Left kidney (tissue), 2 donors: ENCODE data around the gene GPHN. TPM values are rescaled to one million over a fixed set of nuclear protein-coding genes. Genes with fewer than 3 reads are reported as not detected.
"Not testable (repeated sequence)": the region's sequence is repeated elsewhere in the genome, so short reads cannot be mapped to it uniquely, and the experiment has no call there.

Experiments used
- DNase-seq: peaks from one replicate; pipeline ENCODE4 v3.0.0-alpha.2; 2013
- polyA plus RNA-seq: library from polyadenylated mRNA; unstranded; fragments of 120-200 nt; gene quantifications from one replicate; pipeline ENCODE4 v1.2.1, GENCODE V29; 2013; ENCODE audit not compliant: insufficient read length

The GPHN gene
- polyA plus RNA-seq, 1 donor, result 78.2 TPM

DNA sequence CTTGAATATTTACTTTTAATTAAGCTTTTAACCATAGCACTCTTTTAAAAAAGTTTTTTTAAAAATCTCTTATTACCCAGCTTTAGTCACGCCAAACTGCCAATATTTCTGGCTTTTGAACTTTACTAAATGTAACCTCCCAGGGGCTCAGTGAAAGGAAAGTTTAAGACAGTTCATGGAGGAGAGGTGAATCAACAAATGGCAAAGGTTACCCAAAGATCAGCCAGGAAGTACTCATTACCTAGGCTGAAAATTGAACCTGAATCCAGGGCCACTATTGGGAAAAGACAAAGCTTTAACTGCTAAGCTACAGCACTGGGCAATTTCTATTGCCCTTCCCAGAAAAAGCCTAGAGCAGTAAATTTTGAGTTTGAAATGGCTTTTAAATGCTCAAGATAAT, 282.2 kb downstream of the GPHN start:
- DNase-seq, result no peak

DNA sequence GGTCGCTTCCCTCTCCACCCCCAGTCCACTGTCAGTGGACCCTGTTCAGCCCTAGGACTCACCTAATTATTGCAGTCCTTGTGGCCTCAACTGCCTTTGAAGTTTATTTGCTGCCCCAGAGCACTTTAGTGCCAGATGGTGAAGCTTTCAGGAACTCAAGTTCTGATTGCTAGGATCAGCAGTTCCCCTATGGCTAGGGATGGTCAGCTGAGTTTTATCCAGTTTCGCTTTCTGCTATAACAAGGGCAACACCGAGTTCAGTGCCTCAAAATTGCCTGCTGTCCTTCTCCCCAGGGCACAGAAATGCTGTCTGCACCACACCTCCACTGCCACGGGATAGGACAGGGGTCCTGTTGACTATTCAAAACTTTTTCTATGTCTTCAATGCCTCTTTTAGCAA, 295.0 kb downstream of the GPHN start:
- DNase-seq, result no peak

DNA sequence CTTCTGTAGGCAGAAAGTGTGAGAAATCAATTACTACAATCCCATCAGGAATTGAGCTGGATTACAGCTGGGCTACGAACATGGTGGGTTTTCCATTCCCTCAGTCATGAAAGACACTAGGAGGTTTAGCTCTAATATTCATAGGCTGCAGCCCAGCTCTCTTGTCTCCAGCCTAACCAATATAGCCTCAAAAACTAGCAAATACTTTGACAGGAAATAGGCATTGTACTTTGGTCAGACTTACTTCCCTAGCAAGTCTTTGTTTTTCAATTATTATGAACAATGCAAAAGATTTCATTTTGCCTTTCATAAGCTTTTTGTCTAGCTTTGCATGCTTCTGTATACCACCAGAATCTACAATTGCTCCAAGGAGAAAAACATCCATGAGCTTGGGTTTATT, 296.2 kb downstream of the GPHN start:
- no peak for DNase-seq

DNA sequence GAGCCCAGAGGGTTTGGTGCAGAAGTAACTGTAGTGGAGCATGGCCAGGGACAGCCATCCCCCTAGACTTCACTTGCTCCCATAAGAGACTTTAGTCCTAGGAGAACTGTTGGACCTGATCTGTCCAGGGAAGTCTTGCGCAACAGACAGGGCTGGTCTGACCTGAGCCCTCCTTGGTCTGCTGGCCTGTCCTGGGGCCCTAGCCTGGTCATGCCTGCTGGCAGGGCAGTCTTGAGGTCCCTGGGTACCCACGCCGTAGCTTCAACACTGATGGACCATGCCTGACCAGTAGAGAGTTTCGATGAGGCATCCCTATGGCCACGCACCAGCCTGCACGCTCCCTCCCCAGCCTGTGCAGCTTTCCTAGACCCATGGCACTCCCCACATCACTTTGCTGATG, 305.7 kb downstream of the GPHN start:
- DNase-seq, result no peak

DNA sequence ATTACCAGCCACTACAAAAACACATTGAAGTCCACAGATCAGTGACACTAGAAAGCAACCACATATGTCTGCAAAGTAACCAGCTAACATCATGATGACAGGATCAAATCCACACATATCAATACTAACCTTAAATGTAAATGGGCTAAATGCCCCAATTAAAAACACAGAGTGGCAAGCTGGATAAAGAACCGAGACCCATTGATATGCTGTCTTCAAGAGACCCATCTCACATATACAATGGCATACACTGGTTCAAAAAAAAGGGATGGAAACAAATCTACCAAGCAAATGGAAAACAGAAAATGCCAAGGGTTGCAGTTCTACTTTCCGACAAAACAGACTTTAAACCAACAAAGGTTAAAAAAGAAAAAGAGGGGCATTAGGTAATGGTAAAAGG, 307.7 kb downstream of the GPHN start:
- no peak for DNase-seq

DNA sequence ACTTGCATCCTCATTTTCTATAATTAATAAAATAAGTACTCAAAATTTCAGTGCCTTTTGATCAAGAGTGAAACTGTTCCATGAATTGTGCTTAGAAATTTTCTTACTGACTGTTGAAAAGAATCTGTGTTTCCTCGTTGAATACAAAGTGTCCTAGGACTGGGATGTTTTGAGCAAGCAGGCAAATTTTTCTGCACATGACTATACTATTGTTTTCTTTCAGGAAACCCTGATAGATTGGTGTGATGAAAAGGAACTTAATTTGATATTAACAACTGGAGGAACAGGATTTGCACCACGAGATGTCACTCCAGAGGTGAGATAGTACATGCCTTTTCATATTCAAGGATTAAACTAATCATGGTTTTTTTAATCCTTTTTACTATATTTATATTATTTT, 316.3 kb downstream of the GPHN start:
- no peak for DNase-seq

DNA sequence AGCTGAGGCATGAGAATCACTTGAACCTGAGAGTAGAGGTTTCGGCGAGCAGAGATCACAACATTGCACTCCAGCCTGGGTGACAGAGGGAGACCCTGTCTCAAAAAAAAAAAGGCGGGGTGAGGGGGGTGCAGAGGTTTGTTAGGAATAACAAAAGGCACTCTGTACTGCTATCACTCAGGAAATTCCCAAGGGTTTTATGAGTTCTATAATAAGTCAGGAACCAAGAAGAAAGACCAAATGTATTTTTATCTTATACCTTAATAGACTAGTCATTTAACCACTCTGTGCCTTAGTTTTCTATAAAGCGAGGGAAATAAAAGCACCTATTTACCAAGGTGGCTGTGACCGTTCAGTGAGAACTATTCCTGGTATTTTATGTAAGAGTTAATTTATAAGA, 319.2 kb downstream of the GPHN start:
- no peak for DNase-seq

DNA sequence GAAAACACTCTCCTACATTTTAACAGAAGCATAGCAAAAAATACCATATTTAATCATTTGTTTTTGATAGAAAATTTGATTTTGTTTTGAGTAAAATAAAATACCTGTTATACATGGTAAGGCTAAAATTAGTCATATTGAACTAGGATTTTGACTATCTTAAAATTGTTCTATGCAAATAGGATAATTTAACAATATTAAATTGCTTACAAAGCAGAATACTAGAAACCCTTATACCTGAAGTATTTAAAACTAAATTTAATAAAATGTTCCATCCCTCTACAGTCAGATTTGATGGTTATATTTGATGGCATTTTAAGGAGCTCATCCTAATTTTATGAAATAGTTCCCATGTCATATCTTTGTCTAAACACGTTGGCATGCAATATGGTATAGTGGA, 323.2 kb downstream of the GPHN start:
- no peak for DNase-seq

DNA sequence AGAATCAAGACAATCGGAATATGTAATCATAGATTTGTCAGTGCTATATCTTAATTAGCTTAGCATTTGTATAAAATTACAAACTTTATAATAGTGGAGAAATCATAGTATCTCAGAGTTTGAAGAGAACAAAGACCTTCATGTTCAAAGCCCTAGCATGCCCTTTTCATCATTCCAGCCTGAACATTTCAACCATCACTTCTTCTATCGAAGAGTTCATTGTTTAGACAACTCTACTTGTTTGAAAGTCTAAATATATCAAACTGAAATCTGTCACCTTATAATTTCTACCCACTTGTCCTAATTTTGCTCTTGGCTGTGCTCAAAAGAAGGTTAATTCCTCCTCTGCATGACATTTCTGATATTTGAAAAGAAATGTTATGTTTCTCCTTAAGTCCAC, 325.9 kb downstream of the GPHN start:
- DNase-seq, result no peak

DNA sequence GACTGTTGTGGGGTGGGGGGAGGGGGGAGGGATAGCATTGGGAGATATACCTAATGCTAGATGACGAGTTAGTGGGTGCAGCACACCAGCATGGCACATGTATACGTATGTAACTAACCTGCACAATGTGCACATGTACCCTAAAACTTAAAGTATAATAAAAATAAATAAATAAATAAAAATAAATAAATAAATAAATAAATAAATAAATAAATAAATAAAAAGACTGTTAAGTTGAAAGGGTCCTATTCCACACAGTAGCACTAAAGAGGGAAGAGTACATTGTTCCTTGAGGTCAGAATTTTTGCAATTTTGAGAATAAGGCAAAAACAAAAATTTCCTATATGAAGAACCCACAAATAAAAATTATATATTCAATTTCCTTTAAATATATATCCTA, 329.5 kb downstream of the GPHN start:
- DNase-seq, result not testable (repeated sequence)

DNA sequence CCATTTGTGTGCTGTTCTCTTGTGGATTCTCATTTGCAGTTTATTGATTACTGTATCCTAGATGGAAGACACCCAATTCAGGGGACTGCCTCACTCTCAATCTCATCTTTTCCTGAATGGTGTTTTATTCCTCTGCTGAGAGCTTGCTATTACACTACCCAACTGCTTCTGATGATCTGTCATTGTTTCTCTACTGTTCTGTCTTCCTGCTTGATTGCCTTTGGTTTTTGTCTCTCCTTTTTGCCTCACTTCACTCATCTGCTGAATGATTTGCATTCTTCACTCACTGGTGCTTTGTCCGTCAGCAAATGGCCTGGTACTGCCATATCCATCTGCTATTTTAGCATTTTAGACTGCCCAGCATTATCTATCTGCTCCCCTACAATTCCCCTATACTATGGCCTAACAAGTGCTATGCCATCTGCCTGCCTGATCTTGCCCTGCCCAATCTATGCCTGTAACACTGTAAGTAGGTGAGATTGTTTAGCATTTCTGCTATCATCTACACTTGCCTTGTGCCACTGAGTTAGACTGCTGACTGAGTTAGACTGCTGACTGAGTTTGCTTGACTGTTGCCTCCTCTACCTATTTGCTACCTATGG, 335.1 kb downstream of the GPHN start:
- no peak for DNase-seq

DNA sequence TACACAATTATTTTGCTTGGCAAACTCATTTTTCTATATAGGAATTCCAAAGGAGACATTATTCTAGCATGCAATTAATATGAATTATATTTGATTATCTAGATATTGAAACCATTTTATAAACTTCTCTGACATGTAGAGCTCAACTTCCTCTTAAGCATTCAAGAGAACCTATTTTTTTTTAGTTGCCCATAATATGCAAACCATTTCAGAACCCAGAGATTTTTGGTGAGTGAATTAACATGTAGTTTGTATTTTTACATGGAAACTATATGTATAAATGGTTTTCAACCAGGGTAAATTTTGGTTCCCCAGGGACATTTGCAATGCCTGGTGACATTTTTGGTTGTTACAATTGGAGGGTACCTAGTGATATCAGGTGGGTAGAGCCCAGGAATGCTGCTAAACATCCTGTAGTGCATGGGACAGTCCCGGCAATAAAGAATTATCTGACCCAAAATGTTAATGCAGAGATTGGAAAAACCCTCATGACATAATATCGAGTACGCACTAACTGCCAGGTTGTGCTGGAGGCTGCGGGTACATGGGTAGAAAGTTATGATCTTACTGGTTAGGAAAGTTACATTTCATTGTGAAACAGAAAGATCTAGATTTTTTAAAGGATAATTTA, 342.4 kb downstream of the GPHN start:
- no peak for DNase-seq

DNA sequence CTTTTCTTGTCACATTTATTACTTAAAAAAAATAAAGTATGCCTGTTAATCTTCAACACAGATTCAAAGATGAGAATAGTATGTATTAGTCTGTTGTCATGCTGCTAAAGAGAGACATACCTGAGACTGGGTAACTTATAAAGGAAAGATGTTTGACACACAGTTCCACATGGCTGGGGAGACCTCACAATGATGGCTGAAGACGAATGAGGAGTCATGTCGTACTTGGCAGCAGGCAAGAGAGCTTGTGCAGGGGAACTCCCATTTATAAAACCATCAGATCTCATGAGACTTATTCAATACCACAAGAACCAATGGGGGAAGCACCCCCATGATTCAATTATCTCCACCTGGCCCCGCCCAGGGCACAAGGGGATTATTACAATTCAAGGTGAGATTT, 345.4 kb downstream of the GPHN start:
- no peak for DNase-seq

DNA sequence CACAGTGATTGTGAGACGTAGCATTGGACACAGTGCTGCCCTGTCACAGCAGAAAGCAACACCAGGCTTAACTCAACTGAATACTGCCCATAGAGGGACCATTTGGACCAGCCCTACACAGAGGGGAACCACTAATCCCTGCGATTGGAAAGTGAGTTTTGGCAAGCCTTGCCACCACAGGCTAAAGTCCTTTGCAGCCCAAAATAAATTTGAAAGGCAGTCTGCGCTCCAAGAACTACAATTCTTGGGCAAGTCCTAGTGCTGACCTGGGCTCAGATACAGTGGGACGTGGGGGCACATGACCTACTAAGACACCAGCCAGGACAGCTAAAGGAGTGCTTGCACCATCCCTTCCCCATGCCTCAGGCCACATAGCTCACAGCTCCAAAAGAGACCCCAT, 349.9 kb downstream of the GPHN start:
- no peak for DNase-seq

DNA sequence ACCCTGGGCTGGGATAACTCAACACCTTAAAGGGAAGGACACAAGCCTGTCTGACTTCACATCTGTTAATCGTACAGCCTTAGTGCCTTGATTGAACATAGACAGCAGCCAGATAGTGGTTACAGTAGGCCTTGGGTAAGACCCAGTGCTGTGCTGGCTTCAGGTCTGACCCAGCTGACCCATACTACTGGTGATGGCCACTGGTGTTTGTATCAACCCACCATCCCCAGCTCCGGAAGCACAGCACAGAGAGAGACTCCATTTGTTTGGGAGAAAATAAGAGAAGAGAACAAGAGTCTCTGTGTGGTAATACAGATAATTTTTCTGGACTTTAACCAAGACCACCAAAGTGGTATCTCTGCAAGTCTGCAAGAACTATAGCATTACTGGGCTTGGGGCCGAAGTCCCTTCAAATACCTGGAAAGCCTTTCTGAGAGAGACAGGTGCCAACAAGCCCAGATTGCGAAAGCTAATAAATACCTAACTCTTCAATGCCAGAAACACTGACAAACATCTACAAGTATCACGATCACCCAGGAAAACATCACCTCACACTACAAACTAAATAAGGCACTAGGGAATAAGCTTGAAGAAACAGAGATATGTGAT, 351.2 kb downstream of the GPHN start:
- no peak for DNase-seq

DNA sequence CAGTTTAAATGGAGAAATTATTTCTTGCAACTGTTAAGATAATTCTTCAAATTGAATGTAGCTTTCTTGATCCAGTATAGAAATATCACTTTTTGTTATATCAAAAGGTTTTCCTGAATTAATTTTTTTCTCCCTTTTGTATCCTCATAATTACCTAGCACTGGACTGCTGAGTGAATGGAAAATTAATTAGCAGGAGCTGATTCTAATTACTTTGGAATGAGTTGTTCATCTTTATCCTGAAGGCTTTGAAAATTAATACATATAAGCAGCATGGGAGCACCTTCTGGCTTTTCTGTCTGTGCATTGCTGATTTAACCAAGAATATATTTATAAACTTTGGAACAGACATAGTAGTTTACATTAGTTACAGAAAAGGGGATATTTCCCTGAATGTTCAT, 373.6 kb downstream of the GPHN start:
- no peak for DNase-seq

DNA sequence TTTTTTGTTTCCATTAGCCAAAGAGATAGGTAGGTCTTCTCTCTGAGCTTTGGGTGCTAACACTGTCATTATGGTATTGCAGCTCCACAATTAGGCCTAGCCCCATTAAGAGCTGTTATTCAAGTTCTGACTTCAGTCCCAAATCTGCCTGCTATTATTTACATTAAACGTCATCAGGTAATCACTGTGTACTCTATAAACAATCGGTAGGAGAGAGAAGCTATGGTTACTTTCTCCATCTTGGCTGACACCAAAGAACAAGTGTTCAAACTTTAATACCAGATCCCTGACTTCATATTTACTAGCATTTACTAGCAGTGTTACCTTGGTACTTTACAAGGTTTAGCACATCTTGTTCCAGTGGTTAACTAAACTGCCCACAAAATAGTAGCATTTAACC, 376.2 kb downstream of the GPHN start:
- DNase-seq, result no peak

DNA sequence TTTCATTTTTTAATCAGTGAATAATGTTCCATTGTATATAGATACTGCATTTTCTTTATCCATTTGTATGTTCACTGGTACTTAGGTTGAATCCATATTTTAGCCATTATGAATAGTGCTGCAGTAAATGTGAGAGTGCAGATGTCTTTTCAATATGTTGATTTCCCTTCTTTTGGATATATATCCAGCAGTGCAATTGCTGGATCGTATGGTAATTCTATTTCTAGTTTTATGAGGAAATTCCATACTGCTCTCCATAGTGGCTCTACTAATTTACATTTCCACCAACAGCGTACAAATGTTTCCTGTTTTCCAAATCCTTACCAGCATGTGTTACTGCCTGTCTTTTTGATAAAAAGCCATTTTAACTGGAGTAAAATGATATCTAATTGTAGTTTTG, 392.8 kb downstream of the GPHN start:
- no peak for DNase-seq

DNA sequence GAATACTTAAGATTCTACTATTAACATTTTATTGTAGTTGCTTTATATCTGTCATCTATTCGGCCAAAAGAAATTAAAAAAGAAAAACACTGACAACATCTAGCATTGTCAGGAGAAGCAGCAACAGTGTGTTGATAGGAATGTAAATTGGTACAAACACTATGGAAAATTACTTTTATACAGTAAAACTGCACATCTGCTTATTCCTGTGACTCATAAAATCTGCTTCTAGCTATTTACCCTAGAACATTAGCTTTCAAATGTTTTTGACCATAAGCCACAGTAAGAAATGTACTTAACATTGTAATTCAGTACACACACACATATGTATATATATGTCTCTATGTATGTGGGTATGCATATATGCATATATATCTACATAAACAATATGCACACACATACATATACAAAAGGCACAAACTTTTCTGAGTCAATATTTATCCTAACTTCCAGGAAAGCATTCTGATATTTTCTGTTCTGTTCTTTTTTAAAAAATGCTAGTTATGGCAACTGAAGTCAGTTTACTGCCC, 402.4 kb downstream of the GPHN start:
- DNase-seq, result no peak

DNA sequence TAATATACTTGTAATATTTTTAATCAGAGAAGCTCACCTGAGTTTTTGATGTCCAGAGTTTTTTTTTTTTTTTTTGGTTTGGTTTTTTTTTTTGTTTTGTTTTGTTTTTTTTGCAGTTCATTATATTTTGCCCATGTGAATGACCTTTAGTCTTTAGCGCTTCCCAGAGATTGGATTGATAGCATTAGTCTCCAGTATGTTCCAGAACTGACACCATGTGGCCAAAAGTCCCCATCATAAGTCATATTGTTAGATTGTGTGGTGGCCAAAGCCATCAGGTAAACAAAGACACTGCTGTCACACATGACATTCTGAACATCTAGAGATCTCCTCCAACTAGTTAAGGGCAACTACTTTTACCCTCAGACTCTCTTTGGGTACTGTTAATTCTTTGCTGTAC, 408.5 kb downstream of the GPHN start:
- no peak for DNase-seq

DNA sequence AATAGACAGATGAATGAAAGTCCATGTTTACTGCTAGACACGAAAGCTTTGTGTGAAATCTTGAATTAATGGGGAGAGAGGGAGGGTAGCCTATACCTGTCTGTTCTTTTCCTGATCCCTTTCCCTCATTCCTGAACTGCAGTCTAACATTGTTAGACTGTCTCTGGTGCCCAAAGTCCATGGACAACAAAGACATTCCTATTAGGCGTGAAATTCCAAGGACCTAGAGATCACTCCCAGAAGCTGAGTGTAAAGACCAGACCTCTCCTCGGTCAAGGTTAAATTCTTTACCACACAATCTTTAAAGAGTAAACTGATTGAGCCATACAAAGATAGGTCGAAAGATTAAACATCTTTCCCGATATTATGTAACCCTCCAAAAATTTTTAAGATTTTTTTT, 410.6 kb downstream of the GPHN start:
- no peak for DNase-seq

DNA sequence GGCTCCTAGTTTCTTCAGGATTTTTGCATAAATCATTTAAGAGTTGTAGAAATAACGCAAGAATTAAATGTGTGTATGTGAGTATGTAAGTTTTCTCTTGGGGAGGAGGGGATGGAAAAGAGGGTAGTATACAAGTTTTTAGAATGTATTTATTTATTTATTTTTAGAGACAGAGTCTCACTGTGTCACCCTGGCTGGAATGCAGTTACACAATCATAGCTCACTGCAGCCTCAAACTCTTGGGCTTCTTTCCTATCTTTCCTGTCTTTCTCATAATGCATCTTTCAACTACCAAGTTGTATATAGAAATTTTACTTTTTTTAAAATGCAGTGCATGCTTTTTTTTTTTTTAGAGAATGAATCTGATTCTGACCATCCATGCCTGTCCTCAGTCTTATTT, 412.2 kb downstream of the GPHN start:
- no peak for DNase-seq

DNA sequence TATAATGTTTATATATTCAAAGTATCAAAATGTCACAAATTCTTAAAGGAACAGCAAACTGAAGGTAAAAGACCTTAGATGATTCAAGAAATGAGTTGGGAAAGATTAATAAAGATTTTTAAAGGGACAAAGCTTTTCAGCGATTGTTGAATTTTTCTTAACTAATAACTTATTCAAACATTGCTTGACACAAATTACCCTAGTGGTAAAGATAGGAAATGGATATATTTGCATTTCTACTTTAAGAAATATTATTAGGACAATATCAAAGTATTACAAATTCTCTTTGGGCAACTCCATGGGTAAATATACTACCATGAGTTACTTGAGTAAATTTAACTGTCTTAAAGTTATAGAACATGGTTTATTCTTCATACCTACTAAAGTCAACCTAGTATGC, 415.3 kb downstream of the GPHN start:
- DNase-seq, result no peak

DNA sequence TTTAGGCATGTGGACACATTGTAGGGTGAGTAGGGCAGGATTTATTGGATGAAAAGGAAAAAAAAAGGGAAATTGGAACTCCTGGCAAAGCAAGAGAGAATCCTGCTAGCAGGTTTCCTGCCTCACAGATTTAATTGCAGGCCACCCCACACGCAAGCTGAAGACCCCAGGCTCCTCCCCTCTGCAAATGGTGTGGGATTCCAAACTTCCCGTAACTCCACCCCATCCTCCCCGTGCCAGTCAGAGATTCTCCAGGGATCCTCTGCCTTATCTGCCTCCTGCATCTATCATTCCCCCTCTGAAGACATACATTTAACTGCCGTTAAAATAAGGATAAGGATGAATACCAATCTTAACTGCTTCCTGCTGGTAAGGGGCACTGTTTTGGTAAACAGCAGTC, 431.5 kb downstream of the GPHN start:
- no peak for DNase-seq
